Colon (tissue), 2 donors: ENCODE measurements around the gene TET3.

Experiments used
- FAIRE-seq: peaks from 2 replicates; lab custom pipeline; 2012; peaks lifted over from hg19 to GRCh38; lab: Jason Lieb, UNC
- donor health status: control.
- donor health status: control.

Gene TET3

DNA sequence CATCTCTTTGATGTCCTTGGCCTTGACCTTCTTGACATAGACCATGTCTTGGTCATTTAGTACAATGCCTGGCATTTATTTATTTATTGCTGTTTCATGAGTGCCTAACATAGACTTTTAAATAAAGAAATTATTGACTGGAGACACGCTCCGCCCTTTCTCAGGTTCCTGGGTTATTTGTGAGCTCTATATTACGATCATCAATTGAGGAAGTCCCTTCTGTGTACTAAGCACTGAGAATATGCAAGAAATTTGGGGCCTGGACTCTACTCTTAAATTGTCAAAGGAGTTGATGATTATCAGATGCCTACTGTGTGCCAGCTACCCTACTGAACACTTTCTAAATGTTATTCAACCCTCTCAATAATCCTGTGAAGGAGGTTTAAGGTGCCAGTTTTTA is 19.7 kb upstream of the TET3 start:
- FAIRE-seq = no peak

DNA sequence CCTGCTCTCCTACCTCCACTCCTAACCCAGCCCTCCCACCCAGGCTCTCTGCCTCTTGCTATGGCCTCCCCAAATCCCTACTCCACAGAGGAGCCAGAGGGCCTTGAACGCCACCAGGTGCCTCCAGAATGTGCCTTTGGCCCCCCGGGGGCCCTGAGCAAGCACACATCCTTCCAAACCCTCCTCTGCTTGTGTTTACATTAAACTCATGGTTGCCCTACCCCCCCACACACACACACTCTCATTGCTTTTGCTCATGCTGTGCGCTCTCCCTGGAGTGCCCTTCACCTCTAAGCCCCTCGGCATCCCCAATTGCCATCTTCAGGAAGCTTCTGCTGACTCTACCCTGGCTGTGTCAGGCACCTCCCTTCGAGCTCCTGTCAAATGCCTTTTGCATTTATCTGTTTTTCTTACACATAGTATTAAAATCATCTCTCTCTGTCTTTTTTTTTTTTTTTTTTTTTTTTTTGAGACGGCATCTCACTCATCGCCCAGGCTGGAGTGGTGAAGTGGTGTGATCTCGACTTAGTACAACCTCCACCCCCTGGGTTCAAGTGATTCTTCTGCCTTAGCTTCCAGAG is 16.3 kb upstream of the TET3 start:
- no peak for FAIRE-seq

DNA sequence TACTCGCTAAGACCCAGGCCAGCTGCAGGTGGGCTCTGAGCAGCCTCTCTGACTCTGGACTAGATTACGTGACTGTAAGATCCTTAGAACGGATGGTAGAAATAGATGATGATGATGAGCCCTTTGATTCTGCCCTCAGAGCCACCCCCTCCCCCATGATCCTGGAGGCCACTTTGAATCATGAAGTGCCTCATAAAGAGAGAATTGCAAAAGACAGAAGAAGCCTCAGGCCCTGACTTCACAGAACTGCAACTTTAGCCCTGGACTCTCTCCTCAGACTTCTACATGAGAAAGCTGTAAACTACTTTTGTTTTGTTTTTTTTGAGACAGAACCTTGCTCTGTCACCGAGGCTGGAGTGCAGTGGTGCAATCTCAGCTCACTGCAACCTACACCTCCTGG is 15.4 kb upstream of the TET3 start:
- no peak for FAIRE-seq

DNA sequence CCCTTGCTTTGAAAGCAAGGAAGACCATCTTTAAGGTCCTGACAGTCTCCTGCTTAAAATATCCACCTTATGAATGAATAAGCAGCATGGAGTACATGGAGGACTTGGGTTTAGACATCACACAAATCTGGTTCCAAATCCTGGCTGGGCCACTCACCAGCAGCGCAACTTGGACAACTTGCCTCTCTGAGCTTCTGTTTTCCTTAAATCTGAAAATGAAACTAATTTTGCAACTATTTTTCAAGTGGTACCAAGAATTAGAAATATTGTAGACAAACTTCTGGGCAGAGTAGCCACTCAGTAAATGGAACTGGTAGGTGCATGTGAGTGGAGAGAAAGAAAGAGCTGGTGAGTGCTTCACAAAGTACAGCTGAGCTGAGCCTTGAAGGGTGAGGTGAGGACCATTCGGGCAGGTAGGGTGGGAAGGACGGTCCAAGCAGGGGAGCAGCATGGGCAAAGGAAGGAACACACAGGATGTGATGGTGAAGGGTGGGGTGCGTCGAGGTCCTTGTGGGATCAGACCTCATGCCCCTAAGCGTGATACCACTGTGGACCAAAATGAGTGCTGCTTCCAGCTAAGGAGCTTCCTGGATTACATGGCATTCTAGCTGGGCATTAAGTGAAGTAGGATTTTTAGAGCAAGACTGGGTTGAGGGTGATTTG is 14.4 kb upstream of the TET3 start:
- no peak for FAIRE-seq

DNA sequence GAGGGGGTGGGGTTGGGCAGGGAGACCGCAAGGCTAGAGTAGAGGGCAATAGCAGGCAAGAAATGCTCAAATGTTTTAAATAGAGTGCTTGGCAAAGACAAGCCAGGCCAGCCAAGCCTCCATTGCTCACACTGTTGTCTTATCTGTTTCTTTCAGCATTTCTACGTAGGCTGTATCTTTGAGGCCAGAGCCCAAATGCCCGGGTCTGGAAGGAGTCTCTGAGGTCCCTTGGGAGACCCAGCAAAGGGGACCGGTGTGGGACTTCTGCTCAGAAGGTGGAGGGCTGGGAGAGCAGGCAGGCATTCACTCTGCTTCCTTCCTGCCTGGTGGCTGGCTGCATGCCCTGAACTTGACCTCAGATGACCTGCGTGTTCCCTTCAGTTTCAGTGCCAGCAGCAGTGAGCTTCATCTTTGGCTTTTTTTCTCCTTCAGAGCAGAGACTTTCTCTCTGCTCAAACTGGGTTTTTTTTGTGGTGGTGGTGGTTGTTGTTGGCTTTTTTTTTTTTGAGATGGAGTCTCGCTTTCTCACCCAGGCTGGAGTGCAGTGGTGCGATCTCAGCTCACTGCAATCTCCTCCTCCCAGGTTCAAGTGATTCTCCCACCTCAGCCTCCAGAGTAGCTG is 13.7 kb upstream of the TET3 start:
- no peak for FAIRE-seq

DNA sequence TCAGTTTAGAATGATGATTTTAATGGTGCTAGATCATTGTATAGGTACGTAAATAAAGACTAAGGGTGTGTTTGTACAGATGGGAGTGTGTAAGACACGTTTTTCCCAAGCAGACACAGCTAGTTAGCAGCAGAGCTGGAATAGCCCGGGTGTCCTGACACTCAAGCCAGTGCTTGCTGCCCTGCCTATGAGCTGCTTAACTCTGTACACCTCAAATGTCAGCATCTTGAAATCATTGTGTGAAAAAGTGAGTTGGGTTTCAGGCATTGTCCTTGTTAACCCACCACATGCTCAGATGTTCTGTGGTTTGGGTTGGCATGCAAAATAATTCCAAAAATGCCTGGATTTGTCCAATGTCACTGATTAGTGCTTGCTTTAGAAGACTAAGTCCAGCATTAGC is 13.0 kb upstream of the TET3 start:
- FAIRE-seq = no peak

DNA sequence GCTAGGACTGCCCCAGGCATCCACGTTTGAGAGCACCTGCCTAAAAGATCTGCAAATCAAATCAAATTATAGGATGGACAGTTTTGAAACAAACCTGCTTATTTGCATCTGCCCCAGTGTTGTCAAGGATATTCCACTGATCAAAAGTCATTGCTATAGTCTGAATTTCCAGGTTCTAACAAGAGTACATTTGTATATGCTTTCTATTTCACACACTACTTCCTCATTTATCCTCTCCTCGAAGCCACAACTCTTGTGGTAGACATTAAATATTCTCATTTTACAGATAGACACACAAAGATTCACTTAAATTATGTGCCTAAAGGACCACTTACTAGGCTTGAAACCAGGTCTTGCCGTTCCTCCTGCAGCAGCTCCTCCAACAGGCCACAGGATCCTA is 11.9 kb upstream of the TET3 start:
- FAIRE-seq = no peak

DNA sequence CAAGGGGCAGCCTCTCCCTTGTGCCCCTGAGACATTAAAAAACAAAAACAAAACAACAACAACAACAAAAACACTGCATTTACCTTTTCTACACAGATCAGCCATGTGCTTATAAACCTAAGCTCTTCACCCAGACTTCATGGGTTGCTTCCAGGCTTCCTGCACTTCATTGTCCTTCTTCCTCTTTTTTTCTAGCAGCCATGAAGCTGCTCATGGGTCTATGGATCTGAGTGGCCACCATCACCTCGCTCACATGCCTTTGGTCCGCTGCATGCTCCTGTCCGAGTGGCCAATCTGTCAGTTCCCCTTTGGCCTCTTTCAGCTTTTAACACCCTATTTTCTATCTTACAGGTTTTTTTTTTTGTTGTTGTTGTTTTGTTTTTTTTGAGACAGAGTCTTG is 9.0 kb upstream of the TET3 start:
- FAIRE-seq = no peak

DNA sequence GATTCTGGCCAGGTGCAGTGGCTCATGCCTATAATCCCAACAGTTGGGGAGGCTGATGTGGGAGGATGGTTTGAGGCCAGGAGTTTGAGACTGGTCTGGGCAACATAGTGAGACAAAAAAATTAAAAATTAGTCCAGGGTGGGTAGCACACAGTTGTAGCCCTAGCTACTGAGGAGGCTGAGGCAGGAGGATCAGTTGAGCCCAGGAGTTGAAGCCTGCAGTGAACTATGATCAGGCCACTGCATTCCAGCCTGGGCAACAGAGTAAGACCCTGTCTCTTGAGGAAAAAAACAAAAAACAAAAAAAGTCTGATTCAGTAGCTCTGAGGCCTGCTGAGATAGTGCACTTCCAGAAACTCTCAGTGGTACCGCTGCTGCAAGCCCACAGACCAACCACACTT is 7.9 kb upstream of the TET3 start:
- FAIRE-seq = no peak

DNA sequence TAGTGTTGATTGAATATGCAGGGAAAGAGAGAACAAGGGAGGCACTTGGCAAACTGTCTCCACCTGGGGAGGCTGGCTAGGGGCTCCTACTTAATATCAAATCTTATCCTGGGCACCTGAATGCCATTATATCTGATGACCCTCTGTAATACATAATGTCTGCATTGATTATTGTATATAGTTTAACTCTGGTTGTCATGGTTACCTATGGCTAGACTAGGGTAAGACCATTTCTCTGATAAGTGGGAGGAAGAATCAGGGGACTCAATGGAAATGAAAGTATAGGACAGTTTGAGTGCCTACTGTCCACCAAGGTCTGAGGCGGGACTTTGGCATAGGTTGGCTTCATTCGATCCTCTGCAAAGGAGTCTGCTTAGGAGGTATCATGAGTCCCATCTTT is 7.2 kb upstream of the TET3 start:
- no peak for FAIRE-seq

DNA sequence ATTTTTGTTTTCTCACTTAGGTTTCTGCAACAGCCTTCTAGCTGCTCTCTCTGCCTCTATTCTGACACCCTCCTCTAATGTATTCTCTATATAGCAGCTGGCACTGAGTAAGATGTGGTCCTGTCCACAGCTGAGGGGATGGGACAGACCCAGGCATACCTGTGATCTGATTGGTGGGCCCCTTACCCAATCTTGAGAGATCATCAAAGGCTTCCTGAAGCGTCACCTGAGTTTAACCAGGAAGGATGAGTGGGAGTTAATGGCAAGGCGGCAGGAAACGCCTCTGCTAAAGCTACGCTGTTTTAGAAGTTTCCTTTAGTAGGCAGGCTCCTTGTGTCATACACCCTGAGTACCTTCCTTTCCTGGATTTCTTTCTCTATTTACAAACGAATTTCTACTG is 5.7 kb upstream of the TET3 start:
- FAIRE-seq = no peak

DNA sequence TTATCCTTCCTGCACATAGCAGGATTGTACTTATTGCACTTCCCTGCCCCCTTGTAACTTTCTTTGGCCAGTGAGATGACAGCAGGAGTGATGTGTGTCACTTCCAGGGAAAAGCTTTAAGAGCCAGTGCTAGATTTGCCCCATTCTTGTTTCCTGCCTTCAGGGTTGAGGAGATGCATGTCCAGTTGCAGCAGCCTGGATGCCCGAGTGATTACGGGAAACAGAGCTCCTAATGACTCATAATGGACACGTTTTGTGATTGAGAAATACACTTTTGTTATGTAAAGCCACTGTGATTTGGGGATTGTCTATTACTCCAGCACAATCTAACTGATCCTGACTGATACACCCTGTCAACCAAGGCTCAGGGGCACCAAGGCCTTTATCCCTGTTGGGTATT is 5.0 kb upstream of the TET3 start:
- FAIRE-seq = no peak

DNA sequence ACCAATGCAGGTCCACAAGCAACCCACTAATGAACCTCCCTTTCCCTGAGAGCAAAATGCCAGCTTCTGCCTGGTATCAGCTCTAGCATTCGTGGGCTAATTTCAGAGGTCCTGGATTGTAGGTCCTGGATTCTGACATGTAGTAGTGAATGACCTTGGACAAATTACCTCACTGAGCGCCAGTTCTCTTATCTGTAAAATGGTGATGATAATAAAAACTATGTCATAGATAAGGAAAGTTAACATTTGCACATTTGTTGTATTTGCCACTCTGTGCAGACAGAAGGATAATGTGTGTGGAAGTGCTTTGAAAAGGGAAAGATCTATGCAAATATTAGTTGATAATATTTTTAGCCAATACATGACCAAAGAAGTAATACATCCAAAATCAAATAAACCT is 4.1 kb upstream of the TET3 start:
- FAIRE-seq = no peak

DNA sequence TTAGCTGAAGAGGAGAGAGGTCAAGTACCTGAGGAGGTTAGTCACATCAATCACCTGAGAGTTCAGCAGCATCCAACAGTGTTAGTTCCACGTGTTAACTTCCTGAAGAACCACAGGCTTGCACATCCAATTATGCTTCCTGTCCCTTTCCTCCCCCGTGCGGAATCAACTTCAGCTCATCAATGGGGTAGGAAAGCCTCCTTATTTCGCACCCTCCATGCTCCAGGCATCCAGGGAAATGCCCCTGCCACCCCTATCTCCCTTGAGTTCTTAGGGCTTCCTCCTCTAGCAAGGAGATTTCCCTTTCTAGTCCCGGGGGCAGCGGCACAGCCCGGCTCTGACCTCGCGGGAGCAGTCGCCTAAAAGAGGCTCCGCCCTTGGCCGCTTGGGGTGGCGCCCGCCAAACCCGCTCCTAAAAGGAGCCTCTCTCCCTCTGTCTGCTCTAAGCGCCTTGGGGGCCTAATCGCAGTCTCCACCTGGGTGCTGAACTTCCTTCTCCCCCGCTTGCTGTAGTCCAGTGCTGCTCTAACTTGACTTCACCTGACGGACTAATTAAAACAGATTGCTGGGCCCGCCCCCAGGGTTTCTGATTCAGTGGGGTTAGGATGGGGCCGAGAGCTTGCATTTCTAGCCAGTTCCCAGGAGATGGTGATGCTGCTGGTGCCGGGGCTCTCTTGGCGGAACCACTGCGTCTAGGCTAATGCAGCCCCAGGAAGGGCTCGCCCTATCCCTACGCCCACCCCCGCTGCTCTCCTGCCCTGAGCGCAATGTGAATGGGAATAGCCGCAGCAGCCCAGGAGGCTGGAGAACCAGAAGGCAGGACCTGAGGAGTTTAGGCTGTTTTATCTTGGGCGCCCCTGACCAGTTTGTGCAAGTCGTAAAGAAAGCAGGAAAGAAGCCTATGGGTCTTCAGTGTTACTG is 3.4 kb upstream of the TET3 start:
- FAIRE-seq = no peak

DNA sequence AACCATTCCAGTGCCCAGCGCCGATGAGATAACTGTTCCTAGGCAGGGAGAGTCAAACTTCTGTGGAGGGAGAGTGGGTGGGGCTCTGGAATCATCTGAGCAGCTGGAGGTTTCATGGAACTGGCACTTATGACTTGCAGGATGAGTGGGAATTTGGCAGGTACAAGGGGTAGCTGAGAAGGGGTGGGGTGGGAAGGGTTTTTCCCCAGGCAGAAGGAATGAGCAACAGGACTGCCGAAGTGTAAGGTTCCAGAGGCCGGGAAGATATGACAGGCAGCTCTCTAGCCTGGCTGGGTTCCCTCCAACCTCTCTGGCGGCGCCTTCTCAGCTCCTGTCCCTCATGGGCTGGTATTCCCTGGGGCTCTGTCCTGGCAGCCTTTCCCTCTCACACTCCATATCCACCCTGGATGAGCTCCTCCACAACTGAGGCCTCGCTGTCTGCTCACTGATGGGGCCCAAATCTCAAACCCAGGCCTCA is 2.5 kb upstream of the TET3 start:
- FAIRE-seq = no peak

DNA sequence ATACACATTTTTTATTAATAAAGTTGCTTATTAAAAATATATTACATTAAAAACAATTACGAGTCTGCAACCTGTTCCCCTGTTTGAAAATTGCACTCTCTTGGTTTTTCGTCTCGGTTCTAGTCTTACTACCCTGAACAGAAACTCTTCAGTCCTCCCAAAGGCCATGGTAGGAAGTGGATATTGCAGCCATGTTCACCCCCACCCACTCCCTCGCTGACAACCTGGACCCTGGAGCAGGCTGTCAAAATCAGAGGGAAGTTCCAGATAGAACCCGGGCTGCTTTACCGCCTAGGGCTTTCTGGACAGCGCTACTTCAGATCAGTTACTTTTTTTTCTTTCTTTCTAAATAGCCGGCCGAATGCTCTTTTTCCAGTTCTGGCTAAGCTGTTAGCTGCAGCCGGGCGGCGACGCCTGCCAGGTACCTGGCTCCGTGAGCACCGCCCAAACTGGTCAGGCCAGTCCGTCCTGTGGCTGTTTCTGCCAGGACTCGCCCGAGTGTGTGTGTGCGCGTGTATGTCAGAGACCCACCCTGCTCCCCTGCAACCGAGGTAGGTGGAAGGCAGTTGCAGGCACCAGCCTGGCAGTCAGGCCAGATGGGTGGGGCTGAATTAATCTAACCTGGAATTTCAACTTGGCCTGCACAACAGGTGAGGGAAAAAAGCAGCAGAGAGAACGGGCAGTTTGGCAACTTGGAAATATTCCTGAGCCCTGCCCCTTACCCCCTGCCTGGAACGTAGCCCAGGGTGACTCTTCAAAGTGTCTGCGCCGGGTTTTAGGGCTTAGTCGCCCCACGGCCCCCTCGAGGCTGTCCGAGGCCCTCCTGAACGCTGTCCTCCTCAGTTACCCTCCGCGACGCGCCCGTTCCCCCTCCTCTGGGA is 1.1 kb upstream of the TET3 start:
- no peak for FAIRE-seq

DNA sequence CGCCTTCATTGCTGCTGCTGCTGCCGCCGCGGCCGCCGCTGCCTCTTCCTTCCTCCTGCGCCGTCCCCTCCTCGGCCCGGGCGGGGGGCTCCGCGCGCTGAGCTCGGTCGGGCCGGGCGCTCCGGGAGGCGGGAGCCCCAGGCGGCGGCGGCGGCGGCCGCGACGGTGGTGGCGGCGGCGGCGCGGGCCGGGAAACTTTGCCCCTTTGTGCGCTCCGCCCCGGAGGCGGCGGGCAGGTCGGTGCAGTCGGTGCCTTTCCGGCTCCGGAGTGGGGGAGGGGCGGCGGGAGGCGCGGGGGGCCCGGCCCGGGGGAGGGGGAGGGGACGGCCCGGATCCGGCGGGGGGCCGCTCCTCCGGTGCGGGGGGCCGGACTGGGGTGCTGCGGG is 205 bp downstream of the TET3 start:
- no peak for FAIRE-seq

DNA sequence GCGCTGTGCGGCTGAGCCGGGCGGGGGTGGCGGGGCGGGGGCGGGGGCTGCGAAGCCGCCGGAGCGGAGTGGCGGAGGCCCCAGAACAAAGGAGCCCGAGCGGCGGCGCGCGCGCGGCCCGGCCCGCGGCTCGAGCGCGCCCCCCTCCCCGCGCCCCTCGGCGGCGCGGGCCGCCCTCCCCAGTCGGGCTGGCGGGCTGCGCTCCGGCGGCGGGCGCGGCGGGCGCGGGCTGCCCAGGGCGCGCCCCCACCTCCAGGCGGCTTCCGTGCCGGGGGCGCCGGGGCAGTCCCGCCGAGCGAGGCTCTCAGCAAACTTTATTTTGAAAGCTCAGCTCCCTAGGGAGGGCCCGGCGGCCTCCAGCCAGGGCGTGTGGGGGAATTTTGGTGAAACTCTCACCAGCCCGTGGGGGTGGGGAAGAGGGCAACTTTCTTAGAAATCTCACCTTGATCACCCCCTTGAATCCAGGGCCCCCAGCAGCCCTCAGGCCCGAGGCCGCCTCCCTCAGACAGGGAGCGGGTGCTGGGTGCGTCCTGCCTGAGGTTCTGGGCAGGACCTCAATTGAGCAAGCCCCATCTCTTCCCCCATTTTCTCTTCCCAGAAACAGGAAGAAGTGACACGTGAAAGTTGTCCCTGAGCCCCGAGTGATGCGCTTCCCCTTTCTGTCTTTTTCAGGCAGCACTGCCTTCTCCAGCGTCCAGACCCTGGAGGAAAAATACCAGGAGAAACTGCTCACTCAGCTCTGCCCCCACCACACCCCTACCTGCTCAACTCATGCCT is 786 bp downstream of the TET3 start:
- no peak for FAIRE-seq

DNA sequence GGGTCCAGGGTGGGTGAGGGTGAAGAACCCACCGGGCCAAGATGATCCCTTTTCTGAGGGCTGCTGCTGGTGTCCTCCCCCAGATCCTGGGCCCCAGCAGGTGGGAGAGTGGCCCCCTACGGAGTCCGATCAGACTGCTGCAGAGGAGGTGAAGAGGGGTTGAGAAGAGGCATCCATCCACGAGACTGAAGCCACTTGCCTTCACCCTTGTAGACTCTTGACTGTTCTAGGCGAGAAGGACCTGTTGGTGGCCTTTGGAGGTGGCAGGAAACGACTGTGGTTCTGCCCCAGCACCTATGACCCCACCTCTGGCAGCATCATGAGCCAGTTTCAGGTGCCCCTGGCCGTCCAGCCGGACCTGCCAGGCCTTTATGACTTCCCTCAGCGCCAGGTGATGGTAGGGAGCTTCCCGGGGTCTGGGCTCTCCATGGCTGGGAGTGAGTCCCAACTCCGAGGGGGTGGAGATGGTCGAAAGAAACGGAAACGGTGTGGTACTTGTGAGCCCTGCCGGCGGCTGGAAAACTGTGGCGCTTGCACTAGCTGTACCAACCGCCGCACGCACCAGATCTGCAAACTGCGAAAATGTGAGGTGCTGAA is 1.5 kb downstream of the TET3 start:
- FAIRE-seq = no peak

DNA sequence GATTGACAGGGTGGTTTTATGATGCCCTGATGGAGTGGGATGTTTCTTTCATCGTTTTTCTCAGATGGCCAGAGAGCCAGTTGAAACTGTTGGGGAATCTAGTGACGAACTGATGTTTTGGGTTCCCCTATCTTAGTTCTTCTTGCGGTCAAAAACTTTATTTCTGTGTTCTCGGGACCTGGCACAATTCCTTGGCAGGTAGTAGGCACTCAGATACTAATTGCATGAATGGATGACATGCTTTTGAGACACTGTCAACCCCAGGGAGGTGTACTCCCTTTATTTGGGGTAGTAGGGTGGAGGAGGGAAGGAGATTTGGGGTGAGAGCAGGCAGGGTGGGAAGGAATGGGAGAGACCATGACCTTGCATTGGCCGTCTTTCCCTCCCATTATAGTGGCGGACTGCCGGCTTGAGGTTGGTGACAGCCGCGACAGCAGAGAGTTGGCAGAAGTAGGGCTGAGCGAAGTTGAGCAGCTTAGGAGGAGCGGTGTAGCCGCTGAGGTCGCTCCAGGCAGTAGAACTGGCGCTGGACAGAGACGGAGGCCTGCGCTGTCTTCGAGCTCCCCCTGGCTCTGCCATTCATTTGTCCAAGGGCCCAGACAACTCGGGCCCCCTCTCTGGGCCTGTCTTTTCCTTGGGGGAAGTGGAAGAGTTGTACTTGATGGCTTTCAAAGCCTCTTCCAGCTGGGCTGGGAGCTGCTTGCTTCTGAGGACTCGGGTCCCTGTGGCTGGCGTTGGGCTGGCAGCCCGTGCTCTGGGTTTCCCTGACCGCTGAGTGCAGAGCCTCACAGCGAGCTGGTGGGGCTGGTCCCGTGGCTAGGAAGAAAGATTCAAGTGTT is 2.6 kb downstream of the TET3 start:
- no peak for FAIRE-seq
